Activated T-helper 2 cell treated with anti-CD3 and anti-CD28 coated beads, Interferon-gamma antibody, Interleukin-2, Interleukin-4, amounts not matched to agents 10 μg/mL and 5 μg/mL and 100 μg/mL, durations not matched to agents 14 hours and 24 hours and 36 hours (primary cell): Measurements from ENCODE around the gene CAMTA1. TPM values are rescaled to one million over a fixed set of nuclear protein-coding genes. Genes with fewer than 3 reads are reported as not detected.

ENCODE experiments used
- DNase-seq: peaks from one replicate; pipeline ENCODE4 v3.0.0; 2021; ENCODE audit warnings: low spot score
- H3K27ac Mint-ChIP-seq: one replicate; pipeline ENCODE4 v1.8.0; 2021; ENCODE audit warnings: mixed read lengths
- H3K27me3 Mint-ChIP-seq: one replicate; pipeline ENCODE4 v1.8.0; 2021; ENCODE audit warnings: low read depth, mixed read lengths
- H3K36me3 Mint-ChIP-seq: one replicate; pipeline ENCODE4 v1.8.0; 2021; ENCODE audit warnings: low read depth, mixed read lengths
- H3K4me1 Mint-ChIP-seq: one replicate; pipeline ENCODE4 v1.8.0; 2021; ENCODE audit warnings: low read depth, mixed read lengths
- H3K4me3 Mint-ChIP-seq: one replicate; pipeline ENCODE4 v1.8.0; 2021; ENCODE audit warnings: low read depth, mild to moderate bottlenecking, moderate library complexity, mixed read lengths
- H3K9me3 Mint-ChIP-seq: one replicate; pipeline ENCODE4 v1.8.0; 2021; ENCODE audit warnings: mixed read lengths
- intact Hi-C: fragments of 100-400 bp; cut with micrococcal nuclease; formaldehyde crosslinking; loops from one replicate; pipeline ENCODE4 v1.15.1; 2023
- total RNA-seq: library from RNA; stranded (reverse); gene quantifications from 2 replicates; pipeline ENCODE4 v1.2.3, GENCODE V29; 2022

The CAMTA1 gene
- total RNA-seq, 1 donor from 2014 or later, result 62.9 TPM

- H3K27ac Mint-ChIP-seq, result no peak overlapping the region
- H3K9me3 Mint-ChIP-seq, result no peaks in the 10 kb centered on the region
- H3K27me3 Mint-ChIP-seq, result peaks cover 9% of the 10 kb centered on the region
- intact Hi-C loops, result no loop called here
- H3K4me1 Mint-ChIP-seq, result peaks cover 2% of the 10 kb centered on the region
- no peak overlapping the region for H3K4me3 Mint-ChIP-seq
- no peak for DNase-seq
- H3K36me3 Mint-ChIP-seq, result no peaks in the 10 kb centered on the region
Observed at GRCh38 chr1:6761196-6761737, 24.0 kb upstream of the CAMTA1 start.

GRCh38 chr1:6762060-6762459, 23.2 kb upstream of the CAMTA1 start:
- Mint-ChIP-seq H3K36me3 (no peaks in the 10 kb centered on the region), H3K27me3 (peaks cover 5% of the 10 kb centered on the region), H3K4me1 (no peaks in the 10 kb centered on the region), H3K9me3 (no peaks in the 10 kb centered on the region), H3K27ac (no peak overlapping the region), H3K4me3 (no peak overlapping the region)
- intact Hi-C loops, result no loop called here
- DNase-seq, result no peak

- H3K4me1 Mint-ChIP-seq, result peaks cover 2% of the 10 kb centered on the region
- intact Hi-C loops, result no loop called here
- H3K4me3 Mint-ChIP-seq, result no peak overlapping the region
- no peaks in the 10 kb centered on the region for H3K36me3 Mint-ChIP-seq
- H3K27me3 Mint-ChIP-seq, result peaks cover 18% of the 10 kb centered on the region
- no peaks in the 10 kb centered on the region for H3K9me3 Mint-ChIP-seq
- no peak for DNase-seq
- no peak overlapping the region for H3K27ac Mint-ChIP-seq
Observed at GRCh38 chr1:6770751-6771440, 14.4 kb upstream of the CAMTA1 start.

- no peak overlapping the region for H3K27ac Mint-ChIP-seq
- H3K27me3 Mint-ChIP-seq, result peaks cover 21% of the 10 kb centered on the region
Observed at GRCh38 chr1:6771441-6771769, 13.8 kb upstream of the CAMTA1 start.

GRCh38 chr1:6774381-6774780, 10.9 kb upstream of the CAMTA1 start:
- Mint-ChIP-seq H3K27ac (no peak overlapping the region), H3K27me3 (peaks cover 26% of the 10 kb centered on the region), H3K9me3 (peaks cover 7% of the 10 kb centered on the region), H3K36me3 (no peaks in the 10 kb centered on the region), H3K4me3 (no peak overlapping the region), H3K4me1 (peaks cover 12% of the 10 kb centered on the region)
- intact Hi-C loops, result no loop called here
- DNase-seq, result no peak

More at GRCh38 chr1:6771441-6771769, 13.8 kb upstream of the CAMTA1 start:
- H3K4me1 Mint-ChIP-seq, result peaks cover 2% of the 10 kb centered on the region
- H3K9me3 Mint-ChIP-seq, result no peaks in the 10 kb centered on the region
- H3K36me3 Mint-ChIP-seq, result no peaks in the 10 kb centered on the region
- no peak for DNase-seq
- no peak overlapping the region for H3K4me3 Mint-ChIP-seq
- intact Hi-C loops, result no loop called here

GRCh38 chr1:6775261-6776043, 9.8 kb upstream of the CAMTA1 start:
- intact Hi-C loops, result no loop called here
- Mint-ChIP-seq H3K27me3 (peaks cover 26% of the 10 kb centered on the region), H3K4me3 (no peak overlapping the region), H3K27ac (no peak overlapping the region), H3K36me3 (no peaks in the 10 kb centered on the region), H3K4me1 (peaks cover 14% of the 10 kb centered on the region), H3K9me3 (peaks cover 7% of the 10 kb centered on the region)
- no peak for DNase-seq

- Mint-ChIP-seq H3K27ac (no peak overlapping the region), H3K4me3 (no peak overlapping the region), H3K4me1 (peaks cover 13% of the 10 kb centered on the region), H3K36me3 (no peaks in the 10 kb centered on the region), H3K27me3 (peaks cover 25% of the 10 kb centered on the region), H3K9me3 (peaks cover 7% of the 10 kb centered on the region)
- no peak for DNase-seq
- intact Hi-C loops, result no loop called here
Observed at GRCh38 chr1:6776389-6776788, 8.9 kb upstream of the CAMTA1 start.

- Mint-ChIP-seq H3K9me3 (peaks cover 7% of the 10 kb centered on the region), H3K4me1 (peaks cover 13% of the 10 kb centered on the region), H3K4me3 (no peak overlapping the region), H3K27me3 (peaks cover 22% of the 10 kb centered on the region), H3K27ac (no peak overlapping the region), H3K36me3 (no peaks in the 10 kb centered on the region)
- intact Hi-C loops, result no loop called here
- DNase-seq, result no peak
Observed at GRCh38 chr1:6776895-6777294, 8.4 kb upstream of the CAMTA1 start.

- Mint-ChIP-seq H3K4me3 (no peak overlapping the region), H3K4me1 (peaks cover 13% of the 10 kb centered on the region), H3K9me3 (peaks cover 7% of the 10 kb centered on the region), H3K27ac (no peak overlapping the region), H3K27me3 (peaks cover 21% of the 10 kb centered on the region), H3K36me3 (no peaks in the 10 kb centered on the region)
- DNase-seq, result no peak
- intact Hi-C loops, result no loop called here
Observed at GRCh38 chr1:6777813-6778212, 7.4 kb upstream of the CAMTA1 start.

GRCh38 chr1:6779089-6779805, 6.0 kb upstream of the CAMTA1 start:
- intact Hi-C loops, result loop anchor here (1.0 kb wide), 1 partner anchor 34 kb away; no protein-coding TSS in a partner anchor
- Mint-ChIP-seq H3K27ac (no peak overlapping the region), H3K27me3 (peaks cover 20% of the 10 kb centered on the region), H3K4me1 (peaks cover 23% of the 10 kb centered on the region), H3K4me3 (no peak overlapping the region), H3K9me3 (peaks cover 7% of the 10 kb centered on the region), H3K36me3 (no peaks in the 10 kb centered on the region)
- DNase-seq, result no peak

GRCh38 chr1:6782151-6782550, 3.1 kb upstream of the CAMTA1 start:
- peaks cover 11% of the 10 kb centered on the region for H3K27me3 Mint-ChIP-seq
- no peak overlapping the region for H3K27ac Mint-ChIP-seq
- no peak overlapping the region for H3K4me3 Mint-ChIP-seq
- H3K9me3 Mint-ChIP-seq, result peaks cover 3% of the 10 kb centered on the region
- no peak for DNase-seq
- peaks cover 30% of the 10 kb centered on the region for H3K4me1 Mint-ChIP-seq
- intact Hi-C loops, result loop anchor here (10.0 kb wide), 1 partner anchor 387 kb away; the partner anchor contains the start of gene ACOT7
- H3K36me3 Mint-ChIP-seq, result peaks cover 5% of the 10 kb centered on the region

- intact Hi-C loops, result loop anchor here (10.0 kb wide), 1 partner anchor 388 kb away; the partner anchor contains the start of gene ACOT7
- H3K36me3 Mint-ChIP-seq, result peaks cover 11% of the 10 kb centered on the region
- DNase-seq, result no peak
- H3K27me3 Mint-ChIP-seq, result peaks cover 8% of the 10 kb centered on the region
- peak overlapping the region; percentile 82 for H3K4me3 Mint-ChIP-seq
- H3K9me3 Mint-ChIP-seq, result no peaks in the 10 kb centered on the region
- H3K4me1 Mint-ChIP-seq, result peaks cover 36% of the 10 kb centered on the region
- H3K27ac Mint-ChIP-seq, result no peak overlapping the region
Observed at GRCh38 chr1:6783221-6783620, 2.0 kb upstream of the CAMTA1 start.
